Measurements from ENCODE around the gene CRACDL.

Gene CRACDL

DNA sequence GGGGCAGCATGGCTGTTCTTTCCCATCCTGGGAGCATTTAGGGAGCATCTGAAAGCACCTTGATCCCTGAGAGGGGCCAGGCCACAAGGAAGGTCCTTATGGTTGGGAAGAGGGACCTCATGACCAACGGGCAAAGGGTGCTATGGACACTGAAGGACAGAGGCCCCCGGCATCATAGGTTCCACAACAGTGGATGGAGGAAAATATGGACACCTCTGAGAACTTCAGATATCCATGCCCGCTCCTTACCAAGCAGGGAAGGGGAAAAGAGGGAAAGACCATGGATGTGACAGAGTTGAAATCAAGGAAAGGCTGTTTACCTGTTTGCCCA lies 111.0 kb downstream of the CRACDL start:
- DNase-seq (ENCODE audit: low read depth in 2 of 2): no peak

DNA sequence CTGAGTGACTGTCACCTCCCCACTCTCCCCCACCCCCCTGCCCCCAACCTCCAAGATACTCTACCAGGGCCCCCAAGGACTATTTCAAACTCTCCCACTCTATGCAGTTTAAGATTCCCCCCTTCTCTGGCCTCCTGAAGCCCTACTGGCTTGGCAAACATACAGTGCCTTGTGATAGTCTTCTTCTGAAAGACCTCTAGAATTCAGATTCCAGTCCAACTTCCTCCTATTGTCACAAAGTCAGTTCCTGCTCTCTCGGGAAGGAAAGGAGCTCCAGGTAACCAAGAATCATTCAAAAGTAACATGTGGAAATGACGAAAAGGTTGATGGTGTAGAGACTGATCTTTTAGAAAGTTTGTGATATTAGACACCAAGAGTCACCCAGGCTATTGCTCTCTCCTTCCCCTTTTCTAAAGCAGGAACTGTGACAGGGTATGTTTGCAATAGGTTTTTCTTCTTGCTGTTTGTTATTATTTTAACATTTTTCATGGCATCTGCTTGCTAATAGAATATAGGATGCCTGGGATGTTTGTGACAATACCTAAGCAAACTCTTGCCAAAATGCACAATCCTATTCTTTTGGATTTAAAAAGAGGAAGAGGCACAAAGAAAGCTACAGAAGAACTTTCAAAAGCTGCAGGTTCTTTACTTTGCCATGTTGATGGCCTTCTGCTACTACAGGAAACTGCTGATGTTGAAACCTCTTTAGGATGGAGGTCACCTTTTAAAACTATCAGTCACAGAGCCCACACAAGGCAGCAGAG lies 111.6 kb downstream of the CRACDL start:
- DNase-seq (ENCODE audit: low read depth in 2 of 2): no peak

GRCh38 chr2:98823196-98824170 lies 112.5 kb downstream of the CRACDL start:
- DNase-seq (ENCODE audit: low read depth in 2 of 2): no peak

- DNase-seq (ENCODE audit: low read depth in 2 of 2): peak; percentile 35 to 44
Measured at GRCh38 chr2:98822301-98823164, 113.5 kb downstream of the CRACDL start.

DNA sequence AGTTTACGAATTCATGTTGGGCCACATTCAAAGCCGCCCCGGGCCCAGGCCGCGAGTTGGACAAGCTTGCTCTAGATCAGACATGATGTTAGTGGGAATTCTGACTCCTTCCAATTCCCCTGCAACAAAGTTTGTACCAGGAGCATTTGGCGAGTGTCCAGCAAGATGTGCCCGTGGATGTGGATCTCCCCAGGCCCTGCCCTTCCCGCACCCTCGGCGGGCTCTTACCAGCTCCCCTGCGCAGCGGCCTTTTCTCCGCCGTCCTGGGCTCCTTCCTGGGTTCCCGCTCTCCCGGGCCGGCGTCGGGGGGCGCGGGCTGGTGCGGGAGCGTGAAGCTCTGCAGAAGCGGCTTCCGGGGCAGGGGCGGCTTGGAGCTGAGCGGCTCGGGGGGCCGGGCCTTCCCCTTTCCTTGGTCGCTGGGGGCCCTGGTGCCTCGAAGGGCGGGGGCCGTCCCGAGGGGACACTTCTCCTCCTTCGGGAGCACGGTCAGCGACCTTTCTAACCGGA lies 114.3 kb downstream of the CRACDL start:
- no peak for DNase-seq (ENCODE audit: low read depth in 2 of 2)

DNA sequence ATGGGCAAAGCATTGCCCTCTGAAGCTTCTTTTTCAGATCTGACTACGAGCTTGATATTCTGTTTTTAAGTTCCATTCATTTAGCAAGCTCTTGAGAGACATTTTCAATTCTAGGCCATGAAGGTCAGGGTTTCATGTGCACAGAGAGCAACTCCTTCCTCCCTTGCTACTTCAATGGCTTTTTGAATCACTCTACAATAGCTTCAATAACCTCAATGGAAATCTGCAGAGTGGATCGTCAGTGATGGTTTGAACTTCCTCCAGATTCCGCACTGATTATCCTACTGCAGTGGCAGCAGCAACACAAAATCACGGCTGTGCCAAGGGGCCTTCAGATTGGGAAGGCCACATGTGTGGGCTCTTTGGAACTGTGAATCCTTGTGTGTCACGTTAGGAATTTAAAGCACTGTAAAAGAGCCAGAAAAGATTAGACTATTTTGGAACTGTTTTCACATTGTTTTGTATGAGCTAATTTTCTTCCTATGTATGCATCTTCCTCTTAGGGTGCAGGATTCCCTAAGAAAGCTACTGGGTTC lies 116.7 kb downstream of the CRACDL start:
- DNase-seq (ENCODE audit: low read depth in 2 of 2): no peak

DNA sequence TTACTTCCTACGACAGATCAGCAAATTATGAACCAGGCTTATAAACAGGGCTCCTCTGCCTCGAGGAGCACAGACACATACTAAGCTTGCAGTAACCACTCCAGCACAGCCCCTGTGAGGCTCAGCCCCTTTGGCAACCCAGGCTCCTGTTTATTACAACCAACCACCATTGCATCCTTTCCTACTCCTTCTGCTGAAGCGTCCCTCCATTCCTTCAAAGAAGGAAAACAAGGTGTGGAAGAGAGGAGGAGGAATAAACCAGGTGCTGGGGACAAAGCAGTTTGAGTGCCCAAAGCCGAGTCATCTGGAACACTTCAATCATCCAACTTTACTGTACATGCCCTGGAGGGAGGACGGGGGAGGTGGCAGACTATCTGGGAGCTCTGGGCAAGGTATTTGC lies 117.9 kb downstream of the CRACDL start:
- DNase-seq (ENCODE audit: low read depth in 2 of 2): no peak

GRCh38 chr2:98816281-98816680 lies 119.7 kb downstream of the CRACDL start:
- DNase-seq (ENCODE audit: low read depth in 2 of 2): no peak

DNA sequence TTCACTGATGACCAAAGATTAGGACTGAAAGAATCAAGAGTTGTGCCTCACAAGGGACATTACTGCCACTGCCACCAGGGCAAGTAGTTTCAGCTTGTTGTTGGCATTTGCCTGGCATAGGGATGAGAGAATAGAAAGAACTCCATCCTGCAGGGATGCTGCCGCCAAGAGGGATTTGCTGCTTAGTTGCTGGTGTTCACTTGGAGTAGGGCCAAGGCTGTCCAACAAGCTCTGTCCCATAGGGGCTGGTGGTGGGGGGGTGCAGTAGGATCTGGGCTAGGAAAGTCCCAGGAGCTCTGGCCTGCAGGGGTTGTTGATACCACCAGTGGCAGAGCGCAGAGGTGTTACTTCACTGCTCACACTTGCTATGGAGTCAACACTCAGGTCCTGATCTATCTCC lies 120.2 kb downstream of the CRACDL start:
- DNase-seq (ENCODE audit: low read depth in 2 of 2): no peak

- DNase-seq (ENCODE audit: low read depth in 2 of 2): no peak
Measured at GRCh38 chr2:98811766-98812165, 124.3 kb downstream of the CRACDL start.

- DNase-seq (ENCODE audit: low read depth in 2 of 2): no peak
Measured at GRCh38 chr2:98810588-98810928, 125.5 kb downstream of the CRACDL start.

DNA sequence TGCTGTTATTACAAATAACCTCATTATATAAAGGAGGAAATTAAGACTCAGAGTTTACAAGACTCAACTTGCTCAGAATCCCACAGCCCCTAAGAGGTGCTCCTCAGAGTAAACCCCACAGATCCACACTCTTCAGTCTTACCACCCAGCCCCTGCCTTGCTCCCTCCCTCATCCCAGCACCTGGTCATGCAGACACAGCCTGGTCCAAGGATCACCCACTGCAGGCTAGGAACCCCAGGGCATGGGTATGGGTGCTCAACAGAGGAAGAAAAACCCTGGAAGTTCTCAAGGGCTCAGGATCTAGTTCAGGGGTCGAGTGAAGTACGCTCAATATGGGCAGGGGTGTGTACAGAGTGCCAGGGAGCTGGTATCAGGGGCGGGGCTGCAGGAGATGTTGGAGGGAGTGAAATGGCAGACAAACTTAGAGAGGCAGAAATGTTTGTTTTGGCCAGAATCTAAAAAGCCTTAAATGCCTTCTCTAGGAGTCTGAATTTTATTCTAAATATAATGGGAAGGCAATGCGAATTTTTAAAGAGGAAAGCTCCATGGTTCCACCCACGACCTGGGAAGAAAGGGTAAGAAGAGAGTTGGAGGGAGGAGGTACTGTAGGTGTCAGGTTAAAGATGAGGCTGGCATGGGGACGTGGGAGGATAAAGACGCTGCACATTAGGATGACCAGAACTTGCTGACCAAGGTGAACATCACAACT lies 126.0 kb downstream of the CRACDL start:
- DNase-seq (ENCODE audit: low read depth in 2 of 2): no peak

DNA sequence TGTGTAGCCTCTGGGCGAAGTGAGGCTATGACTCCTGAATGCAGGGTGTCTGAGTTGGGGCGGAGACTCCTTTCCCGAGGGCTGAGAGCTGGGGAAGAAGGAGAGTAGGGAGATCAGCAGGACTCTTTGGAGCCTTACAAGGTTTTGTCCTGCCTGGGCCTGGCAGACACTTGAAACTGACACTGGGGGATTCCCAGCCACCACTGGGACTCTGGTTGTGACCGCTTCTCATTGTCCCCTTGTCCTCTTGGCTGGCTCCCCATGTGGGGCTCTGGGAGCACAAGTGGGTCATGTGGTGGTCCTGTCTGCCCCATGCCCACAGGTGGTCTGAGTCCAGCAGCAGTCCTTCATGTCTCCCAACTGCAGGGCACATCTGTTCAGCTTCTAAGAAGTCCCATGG lies 126.9 kb downstream of the CRACDL start:
- DNase-seq (ENCODE audit: low read depth in 2 of 2): no peak

- DNase-seq (ENCODE audit: low read depth in 2 of 2): no peak
Measured at GRCh38 chr2:98808546-98808945, 127.5 kb downstream of the CRACDL start.

- DNase-seq (ENCODE audit: low read depth in 2 of 2): no peak
Measured at GRCh38 chr2:98807929-98808328, 128.1 kb downstream of the CRACDL start.

DNA sequence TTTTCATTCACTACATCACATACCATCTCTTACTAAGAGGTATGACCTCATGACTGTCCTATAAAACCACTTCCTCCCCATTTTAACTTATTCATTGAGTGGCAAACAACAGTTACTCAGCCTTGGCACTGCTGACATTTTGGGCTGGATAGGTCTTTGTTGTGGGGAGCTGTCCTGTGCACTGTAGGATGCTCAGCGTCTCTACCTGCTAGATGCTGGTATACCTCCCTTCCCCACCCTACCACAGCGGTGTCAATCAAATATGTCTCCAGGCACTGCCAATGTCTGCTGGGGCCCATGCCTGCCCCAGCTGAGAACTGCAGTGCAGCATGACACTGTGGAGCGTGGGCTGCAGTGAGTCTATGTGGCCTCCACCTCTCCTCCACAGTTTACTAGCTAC lies 128.8 kb downstream of the CRACDL start:
- DNase-seq (ENCODE audit: low read depth in 2 of 2): no peak

GRCh38 chr2:98806236-98806697 lies 129.8 kb downstream of the CRACDL start:
- DNase-seq (ENCODE audit: low read depth in 2 of 2): no peak

DNA sequence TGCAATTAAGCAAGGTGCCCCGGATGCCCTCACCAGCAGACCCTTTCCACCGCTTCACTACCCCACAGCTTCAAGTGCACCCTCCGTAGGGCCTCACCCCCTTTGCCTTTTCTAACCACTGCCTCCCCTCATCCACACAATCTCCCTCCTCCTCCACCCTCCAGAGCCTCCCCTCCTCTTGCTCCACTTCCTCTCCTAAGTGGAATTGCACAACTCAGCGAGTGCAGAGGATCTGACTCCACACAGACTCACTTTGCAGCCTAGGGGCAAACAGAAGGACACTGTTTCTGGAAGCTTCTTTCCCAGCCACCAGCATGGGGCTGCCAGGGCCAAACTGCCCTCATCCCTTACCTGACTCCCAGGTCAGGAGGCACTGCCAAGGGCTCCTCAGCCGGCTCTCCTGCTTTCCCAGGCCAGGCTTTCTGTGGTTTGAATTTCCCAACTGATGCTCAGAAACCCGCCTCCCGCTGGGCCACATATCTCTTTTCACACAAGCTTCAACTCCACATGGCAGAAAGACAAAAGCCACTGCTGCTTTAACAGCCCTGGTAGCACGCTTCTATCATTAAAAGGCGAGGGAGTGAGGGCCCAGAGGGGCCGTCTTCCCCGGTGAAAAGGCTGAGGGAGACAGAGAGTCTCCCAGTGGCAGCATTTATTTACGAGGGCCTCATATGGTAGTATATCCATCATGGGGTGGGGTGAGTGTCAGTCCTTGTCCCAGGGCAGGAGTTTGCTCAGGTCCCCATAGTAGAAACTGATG lies 130.4 kb downstream of the CRACDL start:
- DNase-seq (ENCODE audit: low read depth in 2 of 2): no peak

DNA sequence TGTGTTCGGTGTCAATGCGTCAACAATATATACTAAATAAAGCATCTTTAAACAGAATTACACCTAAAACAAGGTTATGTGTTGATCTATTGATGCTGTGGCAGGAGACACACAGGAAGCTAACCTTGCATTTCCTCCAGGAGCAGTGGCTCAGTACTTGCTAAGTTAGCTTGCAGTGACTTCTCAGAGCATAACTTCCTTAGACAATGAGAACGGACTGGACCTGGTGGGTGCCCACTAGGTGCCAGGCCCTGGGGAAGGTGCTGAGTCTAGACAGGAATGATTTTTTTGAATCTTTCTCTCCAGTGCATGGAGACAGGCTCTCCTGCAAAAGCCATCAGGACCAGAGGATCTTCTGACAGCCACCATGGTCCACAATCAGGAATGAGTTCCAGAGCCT lies 131.3 kb downstream of the CRACDL start:
- no peak for DNase-seq (ENCODE audit: low read depth in 2 of 2)

GRCh38 chr2:98804265-98804650 lies 131.8 kb downstream of the CRACDL start:
- DNase-seq (ENCODE audit: low read depth in 2 of 2): no peak

Data from activated CD4-positive, alpha-beta T cell treated with anti-CD3 and anti-CD28 coated beads for 24 hours (primary cell).